HCT116 (cell line): ENCODE data around the gene HMCN2. TPM values are rescaled to one million over a fixed set of nuclear protein-coding genes. Genes with fewer than 3 reads are reported as not detected.

Source experiments
- ATAC-seq: fragments of 200-7000 bp; cut with Tn5 transposase; 2 replicates; pipeline ENCODE4 v1.9.1; 2020; ENCODE audit warnings: mild to moderate bottlenecking, moderate library complexity
- BruUV-seq: library from RNA; stranded (reverse); fragments of 400-500 nt; replicated peaks from 2 replicates; lab custom pipeline; 2021; lab: Mats Ljungman, UMichigan
- CTCF ChIA-PET: fragments of 300-600 bp; sonication (Branson Sonifier 250); formaldehyde crosslinking; loops from one replicate; lab custom pipeline; 2021; ENCODE audit warnings: antibody characterized with exemption; lab: Charles Lee
- POLR2A ChIA-PET: fragments of 300-600, 350-600 bp; sonication (Branson Sonifier 250); formaldehyde crosslinking; loops from one replicate; lab custom pipeline; 2021; ENCODE audit warnings: antibody characterized with exemption; lab: Charles Lee
- RAD21 ChIA-PET, 2 experiments: fragments of 300-600 bp; sonication (Branson Sonifier 250); formaldehyde crosslinking; loops; one replicate each; lab custom pipeline; 2023; ENCODE audit warnings: low total read pairs in 2 of 2; ENCODE audit not compliant: uncharacterized antibody in 2 of 2, unreplicated experiment in 2 of 2, low non-redundant PET in 1 of 2; lab: Charles Lee
- DNase-seq: peaks from one replicate; pipeline ENCODE4 v3.0.0-alpha.2; 2010; ENCODE audit warnings: low read depth, low spot score
- H2AFZ ChIP-seq: fragments of 200-600 bp; shearing (Covaris generic), sonication (generic); 2 replicates; pipeline ENCODE4 v1.6.1; 2017; ENCODE audit warnings: low read depth, mixed run types, mixed read lengths, antibody characterized with exemption, low read length; ENCODE audit not compliant: poor library complexity, severe bottlenecking
- H3K27ac ChIP-seq: 2 replicates; pipeline ENCODE4 v1.5.1; 2012; ENCODE audit warnings: low read depth, low read length
- H3K27me3 ChIP-seq: fragments of 200-600 bp; sonication (generic); 2 replicates; pipeline ENCODE4 v1.6.1; 2016; ENCODE audit warnings: mixed run types, low read length, mixed read lengths; ENCODE audit not compliant: insufficient read depth
- H3K36me3 ChIP-seq, 2 experiments: fragments of 200-500 bp in 1 of 2; fragments of 200-600 bp in 1 of 2; sonication (Bioruptor generic) in 1 of 2; sonication (generic) in 1 of 2; 2 replicates each; pipeline versions ENCODE4 v1.5.1 to v1.6.1; 2014 to 2016; ENCODE audit warnings: low read length in 2 of 2, inconsistent platforms in 1 of 2, mixed read lengths in 1 of 2, mixed run types in 1 of 2; ENCODE audit not compliant: insufficient read depth in 2 of 2, control insufficient read depth in 1 of 2
- H3K4me1 ChIP-seq, 2 experiments: fragments of 200-600 bp in 1 of 2; sonication (generic) in 1 of 2; 2 replicates each; pipeline versions ENCODE4 v1.5.1 to v1.6.1; 2012 to 2017; ENCODE audit warnings: low read length in 2 of 2, inconsistent platforms in 1 of 2, mild to moderate bottlenecking in 1 of 2, mixed read lengths in 1 of 2, mixed run types in 1 of 2, moderate library complexity in 1 of 2; ENCODE audit not compliant: insufficient read depth in 2 of 2, control insufficient read depth in 1 of 2
- H3K4me2 ChIP-seq: fragments of 200-600 bp; sonication (generic); 2 replicates; pipeline ENCODE4 v1.6.1; 2017; ENCODE audit warnings: mixed run types, low read length, mixed read lengths
- H3K4me3 ChIP-seq, 2 experiments: fragments of 200-600 bp in 1 of 2; sonication (generic) in 1 of 2; replicated peaks in 1 of 2; 2 replicates each; pipeline ENCODE4 v1.5.1; 2011 to 2016; ENCODE audit warnings: low read length in 2 of 2, control low read depth in 1 of 2, low read depth in 1 of 2, mild to moderate bottlenecking in 1 of 2, mixed read lengths in 1 of 2, mixed run types in 1 of 2
- H3K79me2 ChIP-seq: fragments of 200-600 bp; sonication (generic); 2 replicates; pipeline ENCODE4 v1.6.1; 2017; ENCODE audit warnings: mild to moderate bottlenecking, mixed run types, low read length, moderate library complexity, mixed read lengths; ENCODE audit not compliant: insufficient read depth
- H3K9ac ChIP-seq: fragments of 200-600 bp; sonication (generic); 2 replicates; pipeline ENCODE4 v1.6.1; 2016; ENCODE audit warnings: low read length, mixed read lengths
- H3K9me2 ChIP-seq: fragments of 200-600 bp; sonication (generic), shearing (Covaris generic); 2 replicates; pipeline ENCODE4 v1.6.1; 2017; ENCODE audit warnings: mixed run types, mild to moderate bottlenecking, moderate library complexity; ENCODE audit not compliant: insufficient read depth
- H3K9me3 ChIP-seq, 2 experiments: fragments of 200-500 bp in 1 of 2; fragments of 200-600 bp in 1 of 2; sonication (Bioruptor generic) in 1 of 2; sonication (generic) in 1 of 2; 2 replicates each; pipeline ENCODE4 v1.6.1; 2014 to 2017; ENCODE audit warnings: low read length in 2 of 2, mixed read lengths in 2 of 2, inconsistent platforms in 1 of 2, low read depth in 1 of 2, mild to moderate bottlenecking in 1 of 2, mixed run types in 1 of 2, moderate library complexity in 1 of 2; ENCODE audit not compliant: control insufficient read depth in 1 of 2, insufficient read depth in 1 of 2
- H4K20me1 ChIP-seq: fragments of 200-600 bp; sonication (generic), shearing (Covaris generic); 2 replicates; pipeline ENCODE4 v1.6.1; 2017; ENCODE audit warnings: mixed run types, mild to moderate bottlenecking, moderate library complexity; ENCODE audit not compliant: insufficient read depth
- CEBPB ChIP-seq: IDR thresholded peaks from 2 replicates; pipeline ENCODE4 v1.6.1; 2012; ENCODE audit warnings: low read depth
- CTCF ChIP-seq, 3 experiments: fragments of 200-600 bp in 1 of 3; sonication (generic) in 1 of 3; IDR thresholded peaks in 2 of 3; conservative IDR thresholded peaks in 1 of 3; 2 replicates each; pipeline ENCODE4 v1.5.1; 2012 to 2017; ENCODE audit warnings: low read depth in 2 of 3, low read length in 2 of 3, antibody characterized with exemption in 1 of 3, borderline replicate concordance in 1 of 3, control low read depth in 1 of 3, mild to moderate bottlenecking in 1 of 3, mixed read lengths in 1 of 3, mixed run types in 1 of 3, moderate library complexity in 1 of 3; ENCODE audit not compliant: insufficient read depth in 1 of 3
- EGR1 ChIP-seq: IDR thresholded peaks from 2 replicates; pipeline ENCODE4 v1.6.1; 2012; ENCODE audit warnings: low read depth
- ELF1 ChIP-seq: IDR thresholded peaks from 2 replicates; pipeline ENCODE4 v1.6.1; 2012; ENCODE audit warnings: low read depth, borderline replicate concordance
- EZH2 ChIP-seq: fragments of 200-600 bp; sonication (generic); IDR thresholded peaks from 2 replicates; pipeline ENCODE4 v1.6.1; 2017; ENCODE audit warnings: antibody characterized with exemption, mixed run types
- EZH2phosphoT487 ChIP-seq: fragments of 200-600 bp; IDR thresholded peaks from 2 replicates; pipeline ENCODE4 v1.6.1; 2018; ENCODE audit warnings: antibody characterized with exemption, borderline replicate concordance
- JUND ChIP-seq: IDR thresholded peaks from 2 replicates; pipeline ENCODE4 v1.6.1; 2012
- RAD21 ChIP-seq: IDR thresholded peaks from 2 replicates; pipeline ENCODE4 v1.6.1; 2012; ENCODE audit warnings: low read depth, mild to moderate bottlenecking
- REST ChIP-seq: IDR thresholded peaks from 2 replicates; pipeline ENCODE4 v1.6.1; 2012; ENCODE audit warnings: low read depth
- SRF ChIP-seq: IDR thresholded peaks from 2 replicates; pipeline ENCODE4 v1.6.1; 2012; ENCODE audit warnings: low read depth
- TCF7L2 ChIP-seq: IDR thresholded peaks from 2 replicates; pipeline ENCODE4 v1.7.0; 2011; ENCODE audit warnings: borderline replicate concordance, inconsistent platforms; ENCODE audit not compliant: insufficient read depth, insufficient read length; ENCODE audit errors: extremely low read depth
- YY1 ChIP-seq: IDR thresholded peaks from 2 replicates; pipeline ENCODE4 v1.6.1; 2011; ENCODE audit warnings: low read length, low read depth, moderate library complexity, mild to moderate bottlenecking; ENCODE audit not compliant: insufficient replicate concordance; ENCODE audit errors: extremely low read depth
- ZBTB33 ChIP-seq: IDR thresholded peaks from 2 replicates; pipeline ENCODE4 v1.6.1; 2011; ENCODE audit warnings: mild to moderate bottlenecking, low read length, moderate library complexity; ENCODE audit not compliant: insufficient replicate concordance; ENCODE audit errors: extremely low read depth
- intact Hi-C: fragments of 100-400 bp; cut with micrococcal nuclease; formaldehyde crosslinking; loops from 2 replicates; pipeline ENCODE4 v1.10.0; 2022
- total RNA-seq: library from RNA; stranded (reverse); gene quantifications from one replicate; pipeline ENCODE4 v1.2.1, GENCODE V29; 2021; ENCODE audit not compliant: unreplicated experiment

HMCN2 gene
- total RNA-seq, 1 experiment from 2014 or later = 0.22 TPM

- Histone ChIP-seq H3K9me2 (no peaks in the 10 kb centered on the region), H3K9me3 (no peaks in the 10 kb centered on the region), H3K27me3 (peaks cover 17% of the 10 kb centered on the region; the same call in 1 of the 2 replicates), H3K4me1 (peaks cover 4 to 9% of the 10 kb centered on the region in 2 experiments; a peak in 3 of 4 replicates), H3K79me2 (no peaks in the 10 kb centered on the region), H3K4me3 (no peak overlapping the region), H4K20me1 (no peaks in the 10 kb centered on the region), H3K9ac (no peak overlapping the region), H3K27ac (no peak overlapping the region), H2AFZ (no peak overlapping the region), H3K36me3 (no peaks in the 10 kb centered on the region), H3K4me2 (peak overlapping the region; percentile 31)
- no TSS peak for BruUV-seq
- CTCF ChIA-PET = no interaction called here
- POLR2A ChIA-PET = no interaction called here
- TF ChIP-seq CEBPB (no peak), EGR1 (no peak), JUND (no peak), TCF7L2 (no peak), EZH2phosphoT487 (no peak), ZBTB33 (no peak), EZH2 (no peak), YY1 (no peak), ELF1 (no peak), RAD21 (no peak), SRF (no peak), CTCF (IDR thresholded peaks at IDR 0.05 in 2 of 3, conservative IDR thresholded peaks at IDR 0.05 in 1 of 3; ENCODE audit: borderline replicate concordance in 1 of 3, insufficient read depth in 1 of 3, low read depth in 2 of 3, low read length in 2 of 3) (no peak), REST (no peak)
- RAD21 ChIA-PET = interaction anchor here in 1 of 2 experiments (0.6 kb wide), 1 partner anchor 76 kb away, joined by 3 read pairs; no protein-coding TSS in a partner anchor
- DNase-seq (no peak), ATAC-seq (no peak)
- intact Hi-C loops = no loop called here
Measured at GRCh38 chr9:130264414-130265350, 878 bp upstream of the HMCN2 start.
